GM23248 (cell line): ENCODE results near the gene BCAP31. TPM values are rescaled to one million over a fixed set of nuclear protein-coding genes. Genes with fewer than 3 reads are reported as not detected.
"Not testable (repeated sequence)": the region's sequence is repeated elsewhere in the genome, so short reads cannot be mapped to it uniquely, and the experiment has no call there.

Experiments used
- DNase-seq: peaks from one replicate; pipeline ENCODE4 v3.0.0-alpha.2; 2015
- H2AFZ ChIP-seq: fragments of 200-600 bp; sonication (generic); 2 replicates; pipeline ENCODE4 v1.6.1; 2016; ENCODE audit warnings: antibody characterized with exemption
- H3F3A ChIP-seq: fragments of 200-600 bp; sonication (generic); 2 replicates; pipeline ENCODE4 v1.6.1; 2016; ENCODE audit warnings: mild to moderate bottlenecking, antibody characterized with exemption, mixed run types; ENCODE audit not compliant: insufficient read depth
- H3K27ac ChIP-seq: fragments of 200-600 bp; sonication (generic); 2 replicates; pipeline ENCODE4 v1.5.1; 2016; ENCODE audit warnings: mild to moderate bottlenecking
- H3K27me3 ChIP-seq: fragments of 200-600 bp; sonication (generic); replicated peaks from 2 replicates; pipeline ENCODE4 v1.6.1; 2016; ENCODE audit warnings: mild to moderate bottlenecking; ENCODE audit not compliant: insufficient read depth
- H3K36me3 ChIP-seq: fragments of 200-600 bp; sonication (generic); 2 replicates; pipeline ENCODE4 v1.6.1; 2016; ENCODE audit warnings: low read depth, mild to moderate bottlenecking
- H3K4me1 ChIP-seq: fragments of 200-600 bp; sonication (generic); 2 replicates; pipeline ENCODE4 v1.6.1; 2016; ENCODE audit warnings: mild to moderate bottlenecking; ENCODE audit not compliant: insufficient read depth
- H3K4me2 ChIP-seq: fragments of 200-600 bp; sonication (generic); one replicate; pipeline ENCODE4 v1.6.1; 2016; ENCODE audit warnings: mild to moderate bottlenecking; ENCODE audit not compliant: unreplicated experiment
- H3K4me3 ChIP-seq: fragments of 200-600 bp; sonication (generic); 2 replicates; pipeline ENCODE4 v1.5.1; 2016; ENCODE audit warnings: mild to moderate bottlenecking
- H3K79me2 ChIP-seq: fragments of 200-600 bp; sonication (generic); 2 replicates; pipeline ENCODE4 v1.6.1; 2016; ENCODE audit warnings: mild to moderate bottlenecking; ENCODE audit not compliant: insufficient read depth
- H3K9ac ChIP-seq: fragments of 200-600 bp; sonication (generic); 2 replicates; pipeline ENCODE4 v1.6.1; 2016; ENCODE audit warnings: mild to moderate bottlenecking
- H3K9me2 ChIP-seq: fragments of 200-600 bp; sonication (generic); 2 replicates; pipeline ENCODE4 v1.6.1; 2016; ENCODE audit warnings: mixed run types, mild to moderate bottlenecking, moderate library complexity; ENCODE audit not compliant: insufficient read depth
- H3K9me3 ChIP-seq: fragments of 200-600 bp; sonication (generic); one replicate; pipeline ENCODE4 v1.6.1; 2017; ENCODE audit warnings: low read depth
- H4K20me1 ChIP-seq: fragments of 200-600 bp; sonication (generic); 2 replicates; pipeline ENCODE4 v1.6.0; 2016; ENCODE audit not compliant: insufficient read depth
- EZH2 ChIP-seq: fragments of 200-600 bp; sonication (generic); IDR thresholded peaks from 2 replicates; pipeline ENCODE4 v1.6.1; 2018; ENCODE audit warnings: antibody characterized with exemption, mild to moderate bottlenecking; ENCODE audit not compliant: insufficient read depth, poor library complexity, severe bottlenecking
- EZH2phosphoT487 ChIP-seq: fragments of 200-600 bp; sonication (generic); IDR thresholded peaks from 2 replicates; pipeline ENCODE4 v1.6.1; 2018; ENCODE audit warnings: antibody characterized with exemption, moderate library complexity, mild to moderate bottlenecking, low read depth; ENCODE audit not compliant: insufficient read depth
- WGBS, 2 experiments: methylation state at CpG; one replicate each; pipeline ENCODE4 v1.1.6; 2015 to 2017; ENCODE audit warnings: low lambda C conversion rate in 2 of 2, low coverage in 1 of 2; ENCODE audit errors: missing lambda C conversion rate in 2 of 2; 5-methylcytosine and 5-hydroxymethylcytosine counted together
- in situ Hi-C: fragments of 300-500 bp; cut with MboI; formaldehyde crosslinking; loops from 2 replicates; pipeline ENCODE4 v1.15.0; 2020
- polyA plus RNA-seq: library from polyadenylated mRNA; unstranded; fragments of >200 nt; fragmentation: Nextera tagmentation; extraction: Ambion mirVana; gene quantifications from 2 replicates; pipeline ENCODE4 v1.2.1, GENCODE V29; 2016
- total RNA-seq: library from RNA; depleted of rRNA; stranded (reverse); fragments of >200 nt; shearing (Covaris generic); gene quantifications from 2 replicates; pipeline ENCODE4 v1.2.3, GENCODE V29; 2014

BCAP31 gene
- total and polyA plus RNA-seq, 2 experiments from 2014 or later, result 180 to 317 TPM

GRCh38 chrX:153692611-153693156, 31.5 kb downstream of the BCAP31 start:
- no peaks in the 10 kb centered on the region for H3K9me3 ChIP-seq
- H2AFZ ChIP-seq, result no peak overlapping the region
- H3K27ac ChIP-seq, result no peak overlapping the region
- in situ Hi-C loops, result no loop called here
- no peaks in the 10 kb centered on the region for H4K20me1 ChIP-seq
- H3K79me2 ChIP-seq, result no peaks in the 10 kb centered on the region
- H3F3A ChIP-seq, result no peaks in the 10 kb centered on the region
- no peak overlapping the region for H3K4me3 ChIP-seq
- H3K9ac ChIP-seq, result no peak overlapping the region
- no peaks in the 10 kb centered on the region for H3K27me3 ChIP-seq
- no peak for TF ChIP-seq EZH2phosphoT487
- TF ChIP-seq EZH2, result no peak
- 80 to 83% methylated on average over 19 to 24 of the region's 24 CpGs for WGBS, 2 experiments
- DNase-seq, result no peak
- no peak overlapping the region for H3K4me2 ChIP-seq
- no peaks in the 10 kb centered on the region for H3K4me1 ChIP-seq
- H3K36me3 ChIP-seq, result no peaks in the 10 kb centered on the region
- H3K9me2 ChIP-seq, result no peaks in the 10 kb centered on the region

DNA sequence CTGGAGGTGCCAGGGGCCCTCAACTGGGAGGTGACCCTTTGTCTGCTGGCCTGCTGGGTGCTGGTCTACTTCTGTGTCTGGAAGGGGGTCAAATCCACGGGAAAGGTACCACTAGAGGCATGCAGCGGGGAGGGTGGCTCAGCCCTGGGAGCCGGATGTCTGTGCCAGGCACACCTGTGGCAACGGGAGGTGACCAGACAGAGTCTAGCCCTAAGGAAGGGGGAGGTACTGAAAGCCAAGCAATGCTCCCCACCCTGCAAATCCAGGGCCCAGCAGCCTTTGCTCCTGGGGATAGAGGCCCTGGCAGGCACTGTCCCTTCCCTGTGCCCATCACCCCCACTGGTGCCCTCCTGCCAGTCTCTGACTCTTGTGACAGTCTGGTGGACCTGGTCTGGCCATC, 32.2 kb downstream of the BCAP31 start:
- Histone ChIP-seq H3K36me3 (no peaks in the 10 kb centered on the region), H3F3A (no peaks in the 10 kb centered on the region), H3K4me2 (no peak overlapping the region), H3K4me1 (no peaks in the 10 kb centered on the region), H3K27ac (no peak overlapping the region), H3K79me2 (no peaks in the 10 kb centered on the region), H2AFZ (no peak overlapping the region), H4K20me1 (no peaks in the 10 kb centered on the region), H3K27me3 (no peaks in the 10 kb centered on the region), H3K9me3 (no peaks in the 10 kb centered on the region), H3K9ac (no peak overlapping the region), H3K4me3 (no peak overlapping the region), H3K9me2 (no peaks in the 10 kb centered on the region)
- TF ChIP-seq EZH2phosphoT487, result no peak
- no peak for TF ChIP-seq EZH2
- DNase-seq, result no peak
- in situ Hi-C loops, result no loop called here
- WGBS, 2 experiments, result 100% methylated on average over 1 to 3 of the region's 4 CpGs

- H3K4me1 ChIP-seq, DNase-seq, H2AFZ ChIP-seq, H3K36me3 ChIP-seq, in situ Hi-C loops, H3K79me2 ChIP-seq, H3K9me3 ChIP-seq, H3F3A ChIP-seq, H3K4me3 ChIP-seq, H3K9me2 ChIP-seq, H3K9ac ChIP-seq, H4K20me1 ChIP-seq, H3K27me3 ChIP-seq, H3K4me2 ChIP-seq, H3K27ac ChIP-seq: not testable (repeated sequence)
- 83 to 100% methylated on average over 2 to 9 of the region's 21 CpGs for WGBS, 2 experiments
These were observed 33.0 kb downstream of the BCAP31 start for GRCh38 chrX:153691032-153691827.

DNA sequence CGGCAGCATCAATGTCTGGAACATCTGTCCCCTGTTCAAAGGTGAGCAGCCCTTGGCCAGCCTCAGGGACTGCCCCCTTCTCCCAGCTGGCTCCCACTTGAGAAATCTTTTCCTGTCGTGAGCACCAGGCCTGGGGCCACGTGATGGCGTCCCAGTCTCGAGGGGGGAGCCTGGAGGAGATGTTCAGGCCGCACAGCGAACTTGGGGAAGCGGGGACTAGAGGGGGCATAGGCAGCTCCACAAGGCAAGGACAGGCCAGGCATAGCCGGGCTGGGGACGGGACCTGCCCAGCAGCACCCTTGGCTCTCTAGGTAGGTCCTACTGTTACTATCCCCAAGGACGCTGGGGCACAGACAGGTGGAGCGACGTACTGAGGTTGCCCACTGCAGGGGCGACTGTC, 33.7 kb downstream of the BCAP31 start:
- H3F3A ChIP-seq, result no peaks in the 10 kb centered on the region
- no peaks in the 10 kb centered on the region for H3K9me3 ChIP-seq
- WGBS, 2 experiments, result 71 to 88% methylated on average over 3 to 5 of the region's 14 CpGs
- in situ Hi-C loops, result no loop called here
- no peaks in the 10 kb centered on the region for H3K27me3 ChIP-seq
- no peak overlapping the region for H2AFZ ChIP-seq
- H3K9me2 ChIP-seq, result no peaks in the 10 kb centered on the region
- no peaks in the 10 kb centered on the region for H3K79me2 ChIP-seq
- no peak for DNase-seq
- no peak overlapping the region for H3K27ac ChIP-seq
- H3K9ac ChIP-seq, result no peak overlapping the region
- H3K4me3 ChIP-seq, result no peak overlapping the region
- no peak overlapping the region for H3K4me2 ChIP-seq
- H3K4me1 ChIP-seq, result no peaks in the 10 kb centered on the region
- no peak for TF ChIP-seq EZH2
- TF ChIP-seq EZH2phosphoT487, result no peak
- no peaks in the 10 kb centered on the region for H4K20me1 ChIP-seq
- no peaks in the 10 kb centered on the region for H3K36me3 ChIP-seq
